OCI-LY7 (cell line): ENCODE results near the gene CCDC38.

Experiments used
- CTCF ChIP-seq: fragments of 200-600 bp; sonication (generic); conservative IDR thresholded peaks from 2 replicates; pipeline ENCODE4 v1.5.1; 2014; ENCODE audit warnings: mild to moderate bottlenecking, antibody characterized with exemption, low read length, moderate library complexity, mixed read lengths
- EZH2phosphoT487 ChIP-seq: fragments of 200-600 bp; sonication (generic); IDR thresholded peaks from 2 replicates; pipeline ENCODE4 v1.6.1; 2018; ENCODE audit warnings: low read depth, borderline replicate concordance, mild to moderate bottlenecking, mixed run types, antibody characterized with exemption, low read length, moderate library complexity, mixed read lengths

GRCh38 chr12:95975491-95975890 lies 33.1 kb upstream of the CCDC38 start:
- TF ChIP-seq CTCF, result no peak
- no peak for TF ChIP-seq EZH2phosphoT487
